Muscle of leg (tissue), 11 donors: ENCODE data around the gene LIM2. TPM values are rescaled to one million over a fixed set of nuclear protein-coding genes. Genes with fewer than 3 reads are reported as not detected.

Source experiments
- DNase-seq: peaks from one replicate; pipeline ENCODE4 v3.0.0; 2013
- H3K27ac ChIP-seq: one replicate; pipeline ENCODE4 v1.5.1; 2013; ENCODE audit warnings: mild to moderate bottlenecking, low read length, control low read depth
- H3K27me3 ChIP-seq: one replicate; pipeline ENCODE4 v1.6.1; 2013; ENCODE audit warnings: low read length; ENCODE audit not compliant: control insufficient read depth, insufficient read depth
- H3K36me3 ChIP-seq: one replicate; pipeline ENCODE4 v1.6.1; 2013; ENCODE audit warnings: low read length; ENCODE audit not compliant: control insufficient read depth, insufficient read depth
- H3K4me1 ChIP-seq: one replicate; pipeline ENCODE4 v1.6.1; 2013; ENCODE audit warnings: low read length; ENCODE audit not compliant: control insufficient read depth, insufficient read depth
- H3K4me3 ChIP-seq: one replicate; pipeline ENCODE4 v1.5.1; 2013; ENCODE audit warnings: low read length, control low read depth
- H3K9me3 ChIP-seq: replicated peaks from 2 replicates; pipeline ENCODE4 v1.6.1; 2013; ENCODE audit warnings: low read depth, low read length; ENCODE audit not compliant: control insufficient read depth
- WGBS: methylation state at CpG from one replicate; pipeline ENCODE4 v1.1.5; 2013; ENCODE audit warnings: missing lambda C conversion rate; ENCODE audit not compliant: insufficient coverage; 5-methylcytosine and 5-hydroxymethylcytosine counted together
- polyA plus RNA-seq, 8 donors: library from polyadenylated mRNA; unstranded; fragments of 120-200 nt; gene quantifications; one replicate each; pipeline versions ENCODE4 v1.2.1 to v1.2.3, GENCODE V29; 2013; ENCODE audit warnings: inconsistent platforms in 1 of 8, low replicate concordance in 1 of 8; ENCODE audit not compliant: insufficient read length in 8 of 8, insufficient read depth in 1 of 8
- total RNA-seq: library from RNA; stranded (reverse); fragments of 120-200 nt; gene quantifications from one replicate; pipeline ENCODE4 v1.2.4, GENCODE V29; 2013

The LIM2 gene
- total and polyA plus RNA-seq, 9 donors = not detected

DNA sequence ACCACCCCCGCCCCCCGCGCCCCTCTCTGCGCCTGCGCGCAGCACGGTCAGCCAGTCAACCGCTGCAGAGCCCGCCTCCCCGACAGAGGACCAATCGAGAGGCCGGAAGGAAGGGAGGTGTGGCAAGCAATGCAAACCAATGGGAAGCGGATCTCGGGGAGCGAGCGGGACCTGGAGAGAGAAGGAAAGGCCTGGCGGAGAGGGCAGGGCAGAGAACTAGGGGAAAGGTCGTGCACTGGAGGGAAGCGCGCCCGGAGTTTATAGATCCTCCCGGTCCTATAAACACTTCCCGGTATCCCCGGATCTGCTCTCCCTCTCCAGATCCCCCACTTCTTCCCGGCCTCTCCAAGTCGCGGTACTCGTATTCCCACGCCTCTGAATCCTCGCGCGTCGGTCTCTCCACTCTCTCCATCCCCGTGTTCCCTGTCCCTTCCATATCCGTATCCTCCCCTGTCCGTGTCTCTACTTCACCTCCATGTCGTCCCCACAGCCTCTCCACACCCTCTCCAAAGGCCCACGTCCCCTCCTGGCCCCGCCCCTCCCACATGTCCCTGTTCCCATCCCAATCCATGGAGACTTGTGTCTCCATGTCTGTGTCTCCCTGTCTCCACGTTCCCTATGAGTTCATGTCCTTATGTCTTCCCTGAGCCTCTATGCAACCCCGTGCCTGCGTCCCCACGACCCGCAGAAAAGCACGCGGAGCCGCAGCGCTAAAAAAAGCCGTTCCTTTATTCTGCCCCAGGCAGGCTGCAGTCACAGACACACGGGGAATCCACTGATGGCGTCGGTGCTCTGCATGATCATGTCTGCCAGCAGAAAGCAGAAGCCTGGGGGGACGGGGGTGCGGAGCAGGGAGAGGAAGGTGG is 21.2 kb downstream of the LIM2 start:
- Histone ChIP-seq H3K27me3 (no peaks in the 10 kb centered on the region), H3K9me3 (no peaks in the 10 kb centered on the region), H3K4me1 (peaks cover 24% of the 10 kb centered on the region), H3K4me3 (peak overlapping the region; percentile 85), H3K36me3 (no peaks in the 10 kb centered on the region), H3K27ac (peak overlapping the region; percentile 99)
- WGBS = 0% methylated on average over 46 of the region's 54 CpGs
- DNase-seq = peak; percentile 99

DNA sequence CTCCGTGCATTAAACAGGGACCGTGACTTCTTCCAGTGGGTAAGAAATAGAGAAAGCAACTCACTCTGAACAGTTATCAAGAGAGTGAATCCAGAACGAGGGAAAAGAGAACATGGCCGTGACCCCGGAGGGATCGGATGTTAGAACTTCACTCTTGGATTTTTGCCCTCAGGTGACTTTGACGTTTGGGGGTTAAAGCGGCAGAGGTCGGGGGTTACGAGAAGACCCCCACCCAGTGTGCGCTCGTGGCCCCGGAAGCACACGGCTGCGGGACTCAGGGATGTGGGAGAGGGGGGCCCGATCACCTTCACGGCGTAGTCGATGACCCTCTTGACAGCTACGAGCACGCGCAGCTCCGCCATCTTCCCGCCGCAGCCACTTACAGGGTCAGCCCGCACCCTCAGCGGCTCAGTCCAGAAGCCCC is 21.8 kb downstream of the LIM2 start, which contains the start of gene ETFB:
Gene ETFB, minus strand, starts transcription at position 424 of the 424 bp plus-strand sequence. Its CDS starts 62 bp downstream, at position 362.
- Histone ChIP-seq H3K27ac (peak within 1 kb of the TSS; percentile 99), H3K9me3 (no peaks in the 10 kb centered on the region), H3K27me3 (no peaks in the 10 kb centered on the region), H3K36me3 (no peaks in the 10 kb centered on the region), H3K4me3 (peak within 1 kb of the TSS; percentile 85), H3K4me1 (peaks cover 24% of the 10 kb centered on the region)
- 1% methylated on average over 21 of the region's 27 CpGs for WGBS
- no peak for DNase-seq

DNA sequence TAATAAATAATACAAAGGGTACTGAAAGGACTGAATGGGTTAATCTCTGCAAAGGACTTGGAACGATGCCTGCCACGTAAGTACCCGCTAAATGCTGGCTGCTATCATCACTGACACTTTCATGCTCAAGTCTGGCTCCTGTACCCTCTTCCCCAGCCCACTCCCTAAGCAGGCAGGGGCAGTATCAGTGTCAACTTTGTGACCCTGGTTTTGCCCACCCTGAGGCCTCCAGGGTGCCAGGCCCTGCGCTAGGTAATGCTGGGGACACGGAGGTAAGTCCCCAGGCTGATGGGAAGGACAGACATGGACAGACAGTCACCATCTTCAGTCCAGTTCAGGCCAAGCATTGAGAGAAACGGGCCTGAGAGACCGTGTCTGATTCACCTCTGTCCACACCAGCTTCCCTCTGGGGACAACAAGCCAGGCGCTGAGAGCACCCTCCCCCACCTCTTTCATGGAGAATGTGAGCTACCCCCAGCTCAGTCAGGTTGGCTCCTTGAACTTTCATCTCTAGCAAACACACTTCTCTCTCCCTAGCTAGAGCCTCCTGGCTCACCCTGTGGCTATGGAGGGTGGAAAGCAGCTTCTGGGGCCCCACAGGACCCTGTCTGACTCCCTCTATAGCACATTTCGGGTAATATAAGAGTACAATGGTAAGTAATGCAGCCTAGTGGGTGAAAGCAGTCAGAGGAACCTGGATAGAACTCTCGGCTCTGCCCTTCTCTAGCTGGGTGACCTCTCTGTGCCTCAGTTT is 22.4 kb downstream of the LIM2 start:
- peak overlapping the region; percentile 70 for H3K27ac ChIP-seq
- H3K27me3 ChIP-seq = no peaks in the 10 kb centered on the region
- H3K9me3 ChIP-seq = no peaks in the 10 kb centered on the region
- peak; percentile 49 for DNase-seq
- no peaks in the 10 kb centered on the region for H3K36me3 ChIP-seq
- peaks cover 24% of the 10 kb centered on the region for H3K4me1 ChIP-seq
- peak overlapping the region; percentile 81 for H3K4me3 ChIP-seq
- 16% methylated on average over 7 of the region's 10 CpGs for WGBS

DNA sequence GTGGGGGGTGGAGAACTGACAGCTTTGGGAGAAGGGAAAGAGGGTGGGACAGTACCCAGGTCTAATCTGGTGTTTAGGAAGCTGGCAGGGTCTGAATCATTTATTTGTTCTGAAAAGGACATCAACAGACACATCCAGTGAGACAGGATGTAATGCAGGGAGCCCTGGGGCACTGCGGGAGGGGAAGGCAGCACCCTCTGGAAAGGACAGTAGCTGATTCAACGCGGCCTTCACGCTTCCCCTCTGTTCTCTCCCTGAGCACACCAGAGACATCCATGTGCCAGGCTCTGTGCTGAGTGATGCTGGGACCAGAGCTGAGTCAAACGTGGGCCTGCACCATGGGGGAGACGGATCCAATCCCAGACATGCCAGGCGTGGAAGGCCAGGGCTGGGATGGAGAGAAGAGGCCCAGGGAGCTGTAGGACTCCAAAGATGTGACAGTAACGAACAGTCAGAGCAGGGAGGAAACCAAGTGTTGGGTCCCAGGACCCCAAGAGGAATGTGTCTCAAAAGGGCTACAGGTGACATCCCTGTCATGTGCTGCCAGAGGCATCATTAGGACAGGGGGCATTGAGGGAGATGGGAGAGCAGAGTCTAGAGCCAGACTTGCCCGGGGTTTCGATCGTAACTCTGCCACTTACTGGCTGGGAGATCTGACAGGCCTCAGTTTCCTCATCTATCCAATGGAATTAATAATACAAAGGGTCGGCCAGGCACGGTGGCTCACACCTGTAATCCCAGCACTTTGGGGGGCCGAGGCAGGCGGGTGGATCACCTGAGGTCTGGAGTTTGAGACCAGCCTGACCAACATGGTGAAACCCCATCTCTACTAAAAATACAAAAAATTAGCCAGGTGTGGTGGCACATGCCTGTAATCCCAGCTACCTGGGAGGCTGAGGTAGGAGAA is 23.3 kb downstream of the LIM2 start:
- WGBS = 76% methylated on average over 4 of the region's 15 CpGs
- no peak overlapping the region for H3K4me3 ChIP-seq
- no peak overlapping the region for H3K27ac ChIP-seq
- DNase-seq = no peak
- peaks cover 24% of the 10 kb centered on the region for H3K4me1 ChIP-seq
- no peaks in the 10 kb centered on the region for H3K9me3 ChIP-seq
- H3K27me3 ChIP-seq = no peaks in the 10 kb centered on the region
- H3K36me3 ChIP-seq = no peaks in the 10 kb centered on the region

- H3K9me3 ChIP-seq = no peaks in the 10 kb centered on the region
- WGBS = 91% methylated on average over 11 of the region's 13 CpGs
- H3K36me3 ChIP-seq = no peaks in the 10 kb centered on the region
- no peak overlapping the region for H3K4me3 ChIP-seq
- DNase-seq = no peak
- peaks cover 7% of the 10 kb centered on the region for H3K4me1 ChIP-seq
- H3K27me3 ChIP-seq = no peaks in the 10 kb centered on the region
- H3K27ac ChIP-seq = no peak overlapping the region
Measured at GRCh38 chr19:51361239-51361638, 26.5 kb downstream of the LIM2 start.

GRCh38 chr19:51359294-51359693 is 28.5 kb downstream of the LIM2 start:
- no peak overlapping the region for H3K27ac ChIP-seq
- H3K9me3 ChIP-seq = no peaks in the 10 kb centered on the region
- H3K27me3 ChIP-seq = no peaks in the 10 kb centered on the region
- H3K4me3 ChIP-seq = no peak overlapping the region
- no peaks in the 10 kb centered on the region for H3K36me3 ChIP-seq
- H3K4me1 ChIP-seq = peaks cover under 1% of the 10 kb centered on the region
- WGBS = no CpG with 5 or more reads among the region's 4 CpGs
- peak; percentile 74 for DNase-seq

DNA sequence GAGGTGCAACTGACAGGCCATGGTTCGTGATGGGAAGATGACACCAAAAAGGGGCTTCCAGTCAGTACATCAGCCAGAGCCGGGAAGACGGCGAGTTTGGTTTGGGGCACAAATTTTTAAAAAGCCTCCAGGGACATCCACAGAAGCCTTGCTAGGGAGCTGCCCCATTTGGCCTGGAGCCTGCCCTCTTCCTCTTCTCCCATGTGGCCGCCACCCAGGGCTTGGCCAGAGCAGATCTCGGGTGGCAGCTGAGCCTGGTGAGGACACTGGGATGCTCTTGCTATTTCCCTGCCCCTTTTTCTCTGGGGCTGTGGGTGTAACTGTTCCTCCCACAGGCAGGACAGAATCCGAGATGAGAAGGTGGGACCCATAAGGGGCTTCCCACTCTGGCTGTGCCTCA is 29.8 kb downstream of the LIM2 start:
- Histone ChIP-seq H3K27ac (no peak overlapping the region), H3K36me3 (peaks cover under 1% of the 10 kb centered on the region), H3K9me3 (no peaks in the 10 kb centered on the region), H3K27me3 (no peaks in the 10 kb centered on the region), H3K4me1 (peaks cover 4% of the 10 kb centered on the region), H3K4me3 (no peak overlapping the region)
- 78% methylated on average over 6 of the region's 7 CpGs for WGBS
- no peak for DNase-seq

- DNase-seq = no peak
- no peaks in the 10 kb centered on the region for H3K27me3 ChIP-seq
- H3K36me3 ChIP-seq = peaks cover 15% of the 10 kb centered on the region
- peaks cover 4% of the 10 kb centered on the region for H3K4me1 ChIP-seq
- no peaks in the 10 kb centered on the region for H3K9me3 ChIP-seq
- H3K27ac ChIP-seq = no peak overlapping the region
- no peak overlapping the region for H3K4me3 ChIP-seq
- WGBS = 73% methylated on average over 2 of the region's 10 CpGs
Measured at GRCh38 chr19:51356159-51356801, 31.5 kb downstream of the LIM2 start.

DNA sequence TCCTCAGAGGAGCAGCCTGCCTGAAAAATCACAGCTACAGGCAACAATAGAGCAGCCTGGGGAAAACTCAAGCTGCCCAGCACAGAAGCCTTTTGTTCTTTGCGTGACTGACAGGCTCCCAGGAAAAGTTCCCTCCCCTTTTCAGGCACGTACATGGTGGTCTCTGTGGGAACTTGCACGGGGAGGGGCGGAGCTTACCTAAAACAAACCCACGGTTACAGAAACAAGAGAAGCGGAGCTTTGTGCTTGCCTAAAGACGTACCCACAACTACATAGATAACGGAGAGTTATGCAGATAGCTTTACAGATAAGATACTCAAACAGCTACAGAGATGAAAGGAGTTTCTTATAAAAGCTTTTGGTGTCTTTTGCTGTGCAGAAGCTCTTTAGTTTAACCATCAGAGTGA is 33.0 kb downstream of the LIM2 start:
- Histone ChIP-seq H3K4me1 (peaks cover 4% of the 10 kb centered on the region), H3K9me3 (no peaks in the 10 kb centered on the region), H3K36me3 (peaks cover 26% of the 10 kb centered on the region), H3K27ac (no peak overlapping the region), H3K27me3 (no peaks in the 10 kb centered on the region), H3K4me3 (no peak overlapping the region)
- DNase-seq = peak; percentile 33
- no CpG with 5 or more reads among the region's 8 CpGs for WGBS
